Spleen (tissue), 7 donors: ENCODE measurements around the gene KRTAP6-1.

Experiments
- POLR2A ChIP-seq, 3 donors: fragments of 450-650 bp; IDR thresholded peaks; one replicate each; pipeline ENCODE4 v1.5.1; 2017; ENCODE audit warnings: antibody characterized with exemption in 3 of 3, mild to moderate bottlenecking in 1 of 3
- TF ChIP-seq, protein P1 (sequence below), 11 experiments: fragments of 200-600 bp in 7 of 11; fragments of 450-650 bp in 4 of 11; sonication (generic) in 4 of 11; IDR thresholded peaks in 8 of 11; conservative IDR thresholded peaks in 3 of 11; 1 replicate in 7 of 11; 2 replicates in 4 of 11; pipeline versions ENCODE4 v1.4.0 to v1.8.0; 2016 to 2021; ENCODE audit warnings: antibody characterized with exemption in 11 of 11, inconsistent platforms in 4 of 11, mild to moderate bottlenecking in 1 of 11
- donor health status: DM: no; HTN: no; CAD: no; lungs with moderate emphysema.
- donor health status: DM: no; HTN: no; CAD: no.
- donor health status: DM: no; HTN: no; CAD: no.

DNA sequence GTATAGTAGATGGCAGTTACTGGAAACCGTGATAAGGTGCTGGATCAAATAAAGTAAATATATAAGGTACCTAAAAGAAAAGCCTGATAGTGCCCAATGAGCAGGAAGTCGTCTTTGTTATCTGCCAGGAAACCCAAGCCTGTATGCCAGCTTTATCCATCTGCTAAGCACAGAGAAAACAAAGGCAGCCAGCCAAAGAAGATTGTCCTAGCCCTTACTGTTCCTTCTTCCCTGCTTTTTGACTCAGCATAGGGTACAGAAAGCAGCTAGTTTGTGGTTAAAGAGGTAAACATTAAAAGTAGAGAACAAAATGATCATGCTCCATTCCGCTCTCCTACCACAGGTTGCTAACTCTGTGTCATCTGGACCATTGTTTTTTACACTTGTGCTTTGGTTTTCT, 33.6 kb downstream of the KRTAP6-1 start:
- TF ChIP-seq, protein P1, sequence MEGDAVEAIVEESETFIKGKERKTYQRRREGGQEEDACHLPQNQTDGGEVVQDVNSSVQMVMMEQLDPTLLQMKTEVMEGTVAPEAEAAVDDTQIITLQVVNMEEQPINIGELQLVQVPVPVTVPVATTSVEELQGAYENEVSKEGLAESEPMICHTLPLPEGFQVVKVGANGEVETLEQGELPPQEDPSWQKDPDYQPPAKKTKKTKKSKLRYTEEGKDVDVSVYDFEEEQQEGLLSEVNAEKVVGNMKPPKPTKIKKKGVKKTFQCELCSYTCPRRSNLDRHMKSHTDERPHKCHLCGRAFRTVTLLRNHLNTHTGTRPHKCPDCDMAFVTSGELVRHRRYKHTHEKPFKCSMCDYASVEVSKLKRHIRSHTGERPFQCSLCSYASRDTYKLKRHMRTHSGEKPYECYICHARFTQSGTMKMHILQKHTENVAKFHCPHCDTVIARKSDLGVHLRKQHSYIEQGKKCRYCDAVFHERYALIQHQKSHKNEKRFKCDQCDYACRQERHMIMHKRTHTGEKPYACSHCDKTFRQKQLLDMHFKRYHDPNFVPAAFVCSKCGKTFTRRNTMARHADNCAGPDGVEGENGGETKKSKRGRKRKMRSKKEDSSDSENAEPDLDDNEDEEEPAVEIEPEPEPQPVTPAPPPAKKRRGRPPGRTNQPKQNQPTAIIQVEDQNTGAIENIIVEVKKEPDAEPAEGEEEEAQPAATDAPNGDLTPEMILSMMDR (IDR thresholded peaks at IDR 0.05 in 8 of 11, conservative IDR thresholded peaks at IDR 0.05 in 3 of 11) = no peak
- TF ChIP-seq POLR2A (IDR thresholded peaks at IDR 0.05) = no peak
